GM18909 (cell line): Measurements from ENCODE around the gene KCNQ1.

Source experiments
- ATAC-seq: cut with Tn5 transposase; IDR thresholded peaks from one replicate; pipeline ENCODE4 v1.9.1; 2021; ENCODE audit warnings: mild to moderate bottlenecking; ENCODE audit not compliant: unreplicated experiment, poor library complexity

KCNQ1 gene

DNA sequence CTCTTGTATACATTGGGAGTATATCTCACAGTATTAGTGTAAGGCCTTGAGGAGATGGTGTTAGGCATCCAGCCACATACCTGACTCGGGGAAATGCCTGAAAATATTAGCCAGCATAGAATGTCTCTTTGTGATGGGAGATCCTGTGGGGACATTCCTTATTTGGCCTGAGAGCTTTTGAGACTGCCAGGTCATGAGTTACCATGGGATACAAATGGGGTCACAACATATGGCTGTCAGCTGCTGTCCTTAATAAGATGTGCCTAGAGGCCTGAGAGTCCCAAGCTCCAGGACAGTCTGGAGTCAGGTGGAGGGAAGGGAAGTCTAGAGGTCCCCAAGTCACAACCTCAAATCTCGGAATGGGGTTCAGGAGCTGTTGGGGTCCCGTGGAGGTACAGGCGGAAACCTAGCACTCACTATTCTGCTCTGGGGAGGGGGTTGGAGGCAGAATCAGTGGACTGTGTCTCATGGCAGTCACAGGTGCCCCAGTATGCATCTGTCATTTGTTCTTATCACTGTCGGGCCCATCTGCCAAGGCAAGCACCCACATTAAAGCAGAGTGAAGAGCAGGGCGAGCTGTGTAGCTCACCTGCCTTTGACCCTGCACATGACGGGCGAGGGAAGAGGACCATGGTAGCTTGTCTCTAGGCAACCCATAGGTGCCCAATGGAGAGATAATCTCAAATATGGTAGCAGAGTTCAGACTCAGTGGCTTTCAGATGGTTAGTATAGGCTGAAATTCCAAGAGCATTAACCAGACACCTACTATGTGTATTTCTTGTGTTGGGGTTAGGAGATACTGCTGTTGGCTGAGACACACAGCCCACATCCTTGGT, 225.0 kb downstream of the KCNQ1 start:
- ATAC-seq = no peak

DNA sequence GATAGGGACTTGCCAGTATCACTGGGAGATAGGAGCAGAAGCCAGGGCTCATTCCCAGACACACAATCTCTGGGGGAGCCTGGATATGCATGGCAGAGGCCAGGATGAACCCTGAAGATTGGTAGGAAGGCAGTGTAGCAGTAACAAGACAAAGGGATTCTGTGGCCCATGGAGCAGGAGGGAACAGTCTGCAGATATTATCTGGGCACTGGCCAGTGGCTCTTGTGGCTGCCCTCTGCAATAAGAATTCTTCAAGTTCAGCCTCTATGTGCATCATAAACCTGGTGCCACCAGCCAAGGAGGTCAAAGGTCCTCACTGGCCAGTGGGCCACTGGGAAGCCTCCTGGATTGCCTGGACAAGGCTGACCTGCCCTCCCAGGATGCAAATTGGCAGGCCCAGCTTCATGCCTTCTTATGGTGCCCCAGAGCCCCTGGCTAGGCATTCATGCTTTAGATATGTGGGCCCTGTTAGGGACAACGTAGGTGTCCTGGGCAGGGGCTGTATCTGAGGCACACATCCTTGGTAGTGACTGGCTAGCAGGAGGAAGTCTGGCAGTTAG, 225.8 kb downstream of the KCNQ1 start:
- no peak for ATAC-seq

DNA sequence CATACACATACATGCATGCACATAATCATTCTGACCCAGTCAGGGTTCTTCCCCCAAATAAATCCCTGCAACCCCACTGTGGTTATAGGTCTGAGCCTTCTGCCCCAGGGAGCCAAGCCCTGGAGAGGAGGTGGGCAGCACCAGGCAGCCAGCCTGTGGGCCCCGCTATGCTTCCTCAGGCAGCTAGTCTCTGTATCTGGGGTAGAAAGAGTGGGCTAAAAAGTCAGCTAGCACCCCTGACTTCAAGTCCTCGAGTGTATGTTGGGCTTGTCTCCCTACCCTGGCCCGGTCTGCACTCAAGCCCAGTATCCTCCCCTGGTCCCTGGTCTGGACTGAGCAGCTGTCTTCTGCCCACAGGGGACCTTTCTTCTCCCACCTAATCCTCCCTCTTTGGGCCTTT, 226.9 kb downstream of the KCNQ1 start:
- no peak for ATAC-seq

DNA sequence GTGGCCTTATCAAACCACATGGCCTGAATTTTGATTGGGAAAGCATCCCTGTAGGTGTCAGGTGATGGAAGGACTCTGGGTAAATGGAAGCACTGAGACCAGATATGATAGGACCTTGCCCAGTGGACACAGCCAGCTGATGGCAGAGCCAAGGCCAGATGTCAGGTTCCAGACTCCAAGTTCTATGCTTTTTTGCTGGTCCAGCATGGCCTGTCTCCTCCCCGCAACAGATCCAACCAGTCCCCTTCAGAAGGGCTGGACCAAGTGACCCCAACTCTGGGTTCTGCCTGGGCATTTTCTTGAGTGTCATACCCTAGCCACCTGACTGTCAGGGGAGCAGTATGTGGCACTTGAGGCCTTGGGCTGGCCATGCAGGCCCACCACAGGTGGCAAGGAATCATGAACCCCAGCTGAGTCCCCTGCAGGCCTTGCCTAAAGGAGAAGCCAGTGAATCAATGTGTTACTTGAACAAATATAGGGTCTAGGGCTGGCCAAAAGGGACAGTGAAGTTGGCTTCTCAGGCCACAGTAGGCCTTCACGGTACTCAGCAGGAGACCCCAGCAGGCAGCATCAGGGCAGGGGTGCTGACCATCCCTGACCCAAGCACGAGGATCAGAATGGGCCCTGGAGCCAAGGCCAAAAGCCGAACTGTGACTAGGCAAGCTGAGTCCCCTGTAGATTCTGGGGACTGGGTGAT, 227.9 kb downstream of the KCNQ1 start:
- no peak for ATAC-seq

DNA sequence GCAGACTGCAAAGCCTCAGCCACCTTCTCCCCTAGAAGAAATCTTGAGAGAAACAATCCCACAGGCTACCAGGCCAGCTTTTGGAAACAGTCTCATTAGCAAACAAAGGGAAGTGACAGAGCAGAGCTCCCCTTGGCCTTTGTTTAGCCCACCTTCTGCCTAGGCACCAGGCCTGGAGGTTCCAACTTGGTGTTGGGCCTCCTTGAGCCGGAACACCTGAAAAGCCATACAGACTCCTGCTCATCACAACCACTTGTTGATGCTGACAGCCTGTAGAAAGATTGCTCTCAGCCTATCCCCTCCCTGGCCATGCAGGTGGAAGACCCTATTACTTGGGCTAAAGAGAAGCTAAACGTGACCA, 228.4 kb downstream of the KCNQ1 start:
- no peak for ATAC-seq

DNA sequence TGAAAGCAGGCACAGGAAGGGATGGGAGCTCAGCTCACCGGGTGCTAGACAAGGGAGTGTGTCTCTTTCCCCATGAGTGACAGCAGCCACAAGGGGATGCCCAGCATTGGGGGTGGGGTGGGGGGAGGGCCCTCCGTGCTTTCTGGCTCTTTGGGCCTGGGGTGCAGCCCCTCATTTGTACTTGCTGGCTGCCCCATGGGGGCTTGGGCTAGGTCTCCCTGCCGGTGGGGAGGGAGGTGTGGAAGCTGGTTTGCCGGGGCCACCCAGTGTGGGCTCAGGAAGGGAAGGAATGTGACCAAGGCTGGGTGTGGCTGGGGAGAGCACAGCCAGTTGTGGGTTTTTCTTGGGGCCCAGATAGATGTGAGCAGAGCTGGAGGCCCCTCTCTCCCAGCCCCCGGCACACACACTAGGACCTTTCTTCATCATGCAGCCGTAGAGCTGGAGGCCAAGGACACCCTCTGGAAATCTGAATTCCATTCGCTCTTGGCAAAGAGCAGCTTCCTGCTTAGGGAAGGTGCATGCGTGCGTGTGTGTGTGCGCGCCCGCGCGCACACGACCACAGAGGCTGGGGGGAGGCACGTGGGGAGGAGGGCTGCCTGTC, 229.2 kb downstream of the KCNQ1 start:
- ATAC-seq = no peak

DNA sequence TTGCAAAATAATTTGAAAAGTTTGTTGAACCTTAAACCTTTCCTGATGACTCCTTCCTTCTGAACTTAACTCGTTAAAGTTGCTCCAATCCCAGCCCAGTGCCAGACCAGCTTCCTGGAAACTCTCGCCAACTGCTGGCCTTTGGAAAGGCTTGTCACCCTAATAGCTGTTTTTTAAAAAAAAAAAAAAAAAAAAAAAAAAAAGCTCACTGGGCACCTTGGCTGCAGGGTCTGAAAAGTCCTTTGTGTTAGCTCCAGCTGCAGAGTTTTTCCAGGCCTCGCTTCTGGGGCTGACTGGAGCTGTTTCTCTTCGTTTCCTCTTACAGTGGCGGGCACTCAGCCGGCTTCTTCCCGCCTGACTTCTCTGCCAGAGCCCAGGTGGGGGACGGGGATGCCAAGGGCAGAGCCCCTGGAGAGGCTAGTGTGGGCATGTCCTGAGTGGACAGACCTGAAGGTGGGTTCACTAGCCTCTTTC, 229.9 kb downstream of the KCNQ1 start:
- ATAC-seq = no peak

DNA sequence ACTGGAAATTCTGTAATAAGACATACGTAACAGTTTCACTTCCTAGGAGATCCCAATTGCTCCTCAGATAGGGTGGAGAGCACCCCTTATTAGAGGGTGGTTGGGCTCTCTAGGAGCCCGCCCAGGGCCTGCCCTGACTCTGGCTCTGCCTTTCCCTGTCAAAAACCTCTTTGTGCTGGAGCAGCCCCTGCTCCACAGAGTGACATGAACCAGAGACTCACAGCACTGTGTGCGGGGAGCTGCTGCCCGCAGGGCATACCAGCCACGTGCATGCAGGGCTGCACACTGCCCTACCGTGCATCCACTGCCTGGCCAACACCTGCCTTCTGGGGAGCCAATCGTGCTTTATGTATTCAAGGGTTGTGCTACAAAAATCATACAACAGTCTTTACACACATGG, 230.7 kb downstream of the KCNQ1 start:
- no peak for ATAC-seq

DNA sequence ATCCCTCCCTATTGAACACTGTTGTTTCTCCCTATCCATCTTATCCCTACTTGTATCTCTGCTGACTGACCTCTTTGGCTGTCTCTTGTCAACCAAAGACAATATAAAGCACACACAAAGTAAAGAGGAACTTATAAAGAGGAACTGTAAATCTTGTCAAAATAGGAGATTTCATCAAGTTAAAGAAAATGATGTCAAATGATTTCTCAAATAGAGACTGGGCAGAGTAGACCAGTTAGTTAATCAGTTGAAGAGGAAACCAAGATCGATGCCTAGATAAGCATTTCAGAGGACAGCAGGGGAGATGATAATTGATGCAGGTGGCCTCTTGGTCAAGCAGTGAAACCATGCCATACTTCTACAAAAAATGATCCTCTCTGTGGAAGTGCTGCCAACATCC, 232.3 kb downstream of the KCNQ1 start:
- ATAC-seq = no peak

DNA sequence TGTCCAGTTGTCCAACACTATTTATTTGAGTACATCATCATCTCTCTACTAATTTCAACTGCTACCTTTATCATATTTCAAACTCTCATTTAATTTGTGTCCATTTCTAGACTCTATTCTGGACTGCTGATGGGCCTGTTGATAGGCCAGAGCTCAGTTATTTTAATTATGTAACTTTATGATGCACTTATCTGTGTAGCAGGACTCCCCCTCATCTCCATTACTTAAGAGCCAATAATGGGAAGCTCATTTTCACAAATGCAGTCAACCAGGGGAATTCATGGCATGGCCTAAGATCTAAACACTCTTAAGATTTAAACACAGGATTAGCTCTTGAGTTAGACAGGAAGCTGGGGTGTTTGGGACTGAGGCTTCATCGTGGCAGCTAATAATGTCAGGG, 233.6 kb downstream of the KCNQ1 start:
- no peak for ATAC-seq

DNA sequence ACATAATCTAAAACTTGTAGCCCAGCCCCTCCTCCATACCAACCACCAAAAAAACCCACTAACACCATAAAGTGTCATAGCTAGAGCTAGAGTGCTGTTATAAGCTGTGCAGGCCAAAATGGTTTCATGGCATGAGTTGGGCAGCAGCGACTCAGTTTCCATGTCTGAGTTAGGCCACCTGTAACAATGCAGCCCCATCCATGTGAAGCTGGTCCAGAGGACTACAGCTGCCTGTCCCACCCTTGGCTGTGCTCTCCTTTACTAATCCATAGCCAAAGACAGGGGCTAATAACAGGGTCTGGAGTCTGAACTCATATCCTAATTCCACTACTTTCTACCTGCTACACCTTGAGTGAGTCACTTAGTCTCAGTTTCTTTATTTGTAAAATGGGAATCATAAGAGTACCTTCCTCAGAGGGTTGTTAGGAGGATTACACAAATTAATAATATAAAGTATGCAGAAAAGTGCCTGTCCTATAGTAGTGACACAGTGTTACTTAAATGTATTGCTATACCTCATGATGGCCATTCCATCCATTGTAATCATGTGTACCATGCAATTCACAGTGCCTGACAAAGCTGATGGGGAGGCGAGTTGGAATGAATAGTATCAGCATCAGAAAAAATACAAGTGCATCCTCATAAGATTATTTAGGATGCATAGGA, 234.3 kb downstream of the KCNQ1 start:
- ATAC-seq = no peak

DNA sequence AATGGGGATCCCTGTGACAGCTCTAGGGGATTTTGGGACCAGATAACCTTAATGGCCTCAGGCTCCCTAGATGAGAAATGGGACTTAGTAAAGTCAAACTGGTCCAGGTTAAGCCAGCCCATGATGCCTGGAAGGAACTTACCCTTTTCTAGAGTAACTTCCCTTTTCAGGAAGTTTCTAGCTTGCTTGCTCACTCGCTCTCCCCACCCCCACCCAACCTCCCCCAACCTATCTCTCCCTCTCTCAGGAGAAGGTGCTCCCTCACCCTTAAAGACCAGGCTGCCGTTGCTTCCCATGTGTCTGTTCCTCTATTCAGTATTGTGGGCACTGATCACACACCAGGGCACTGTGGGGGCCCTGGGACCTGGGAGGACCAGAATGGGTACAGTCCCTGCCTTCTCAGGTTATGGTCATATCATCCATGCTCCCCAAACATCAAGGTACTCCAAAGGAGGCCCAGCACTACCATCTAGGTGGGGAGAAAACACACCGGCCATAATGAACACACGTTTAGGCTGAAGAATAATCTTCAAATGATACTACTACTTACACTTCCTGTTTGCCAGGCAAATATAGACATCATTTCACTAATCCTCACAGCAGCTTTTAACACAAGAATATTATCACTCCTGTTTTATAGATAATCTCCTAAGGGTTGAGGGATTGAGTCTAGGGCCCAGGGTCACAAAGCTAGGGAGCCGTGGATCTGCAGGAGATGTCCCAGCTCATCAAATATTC, 236.8 kb downstream of the KCNQ1 start:
- ATAC-seq = no peak

DNA sequence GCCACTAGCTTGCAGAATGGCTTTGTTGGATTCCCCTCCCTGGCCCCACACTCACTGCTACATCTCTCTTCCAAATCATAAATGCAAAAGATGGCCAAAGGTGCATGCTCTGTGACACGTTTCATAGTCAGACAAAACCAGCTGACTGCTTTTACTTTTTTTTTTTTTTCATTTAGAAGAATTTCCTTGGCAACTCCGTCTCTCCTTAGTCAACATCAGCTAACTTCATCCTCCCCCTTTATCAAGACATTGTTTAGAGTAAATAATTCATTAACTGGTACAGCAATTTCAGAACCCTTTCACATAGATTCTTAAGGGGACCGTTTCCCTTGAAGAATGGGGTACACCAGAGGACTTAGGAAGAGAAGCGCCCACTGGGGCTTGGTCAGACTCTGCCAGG, 239.0 kb downstream of the KCNQ1 start:
- no peak for ATAC-seq

DNA sequence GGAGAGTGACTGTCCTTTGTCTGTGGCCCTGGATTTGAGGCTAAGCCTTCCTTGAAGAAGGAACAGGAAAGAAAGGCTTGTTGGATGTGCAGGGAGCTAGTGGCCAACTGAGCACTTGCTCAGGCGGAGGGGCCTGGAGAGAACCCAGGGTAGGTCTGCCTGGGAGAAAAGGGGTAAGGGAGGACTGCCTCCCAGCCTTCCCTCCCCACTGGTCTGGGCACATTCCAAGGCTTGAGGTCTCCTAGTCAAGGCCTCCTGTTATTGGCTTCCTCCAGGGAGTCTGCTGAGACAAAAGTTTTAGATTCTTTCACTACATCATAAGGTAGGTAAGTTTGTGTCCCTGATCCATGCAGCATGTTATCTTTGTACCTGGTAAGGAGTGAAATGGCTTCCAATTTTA, 239.8 kb downstream of the KCNQ1 start:
- no peak for ATAC-seq

DNA sequence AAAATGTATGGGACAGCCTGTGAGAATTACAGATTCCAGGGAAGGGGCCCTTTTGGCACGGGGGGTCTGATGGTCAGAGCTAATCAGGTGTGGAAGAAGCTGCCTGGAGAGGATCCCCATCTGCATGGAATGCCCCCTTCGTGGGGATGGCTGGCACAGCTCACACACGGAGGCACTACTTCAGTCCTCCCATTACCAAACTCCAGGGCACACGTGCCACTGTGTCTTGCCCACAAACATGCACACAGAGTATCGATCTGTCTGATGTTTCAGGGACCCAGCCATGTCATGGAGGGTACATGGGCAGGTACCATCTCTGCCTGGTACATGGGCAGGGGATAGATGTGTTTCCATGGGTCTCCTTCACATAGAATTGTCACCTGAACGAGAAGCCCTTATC, 240.2 kb downstream of the KCNQ1 start:
- ATAC-seq = no peak

DNA sequence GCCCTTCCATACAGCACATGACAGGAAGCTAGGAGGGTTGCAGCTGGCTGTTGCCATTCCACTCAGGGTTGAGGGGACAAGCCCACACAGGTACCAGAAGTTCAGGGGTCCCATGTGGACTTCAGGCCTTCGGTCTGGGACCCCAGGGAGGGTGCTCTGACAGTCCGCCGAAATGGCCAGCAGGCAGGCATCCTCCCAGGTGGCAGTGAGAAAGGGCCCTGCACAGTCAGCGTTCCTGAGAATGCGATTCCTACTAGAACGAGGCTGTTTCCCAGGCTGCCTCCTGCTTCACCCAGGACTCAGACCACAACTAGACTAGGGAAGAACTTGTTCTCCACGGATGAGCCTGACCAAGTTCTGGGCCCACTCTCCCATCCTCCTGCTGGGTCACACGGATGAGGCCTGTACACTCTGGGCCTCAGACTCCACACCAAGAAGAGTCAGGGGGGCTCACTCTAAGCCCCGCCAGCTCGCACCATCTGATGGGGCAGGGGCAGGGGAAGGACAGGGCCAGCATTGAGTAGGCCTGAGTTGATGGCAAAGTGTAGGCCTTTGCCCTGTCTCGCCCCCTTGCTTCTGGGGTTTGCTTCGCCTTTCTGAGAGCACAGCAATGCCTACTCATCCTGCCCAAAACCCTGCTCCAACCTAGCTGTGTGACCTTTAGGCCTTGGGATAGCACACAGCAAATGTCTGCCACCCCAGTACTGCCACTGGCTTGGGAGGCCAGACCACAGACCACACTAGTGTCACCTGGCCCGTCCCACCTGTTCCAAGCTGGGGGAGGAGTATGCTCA, 241.0 kb downstream of the KCNQ1 start:
- no peak for ATAC-seq

DNA sequence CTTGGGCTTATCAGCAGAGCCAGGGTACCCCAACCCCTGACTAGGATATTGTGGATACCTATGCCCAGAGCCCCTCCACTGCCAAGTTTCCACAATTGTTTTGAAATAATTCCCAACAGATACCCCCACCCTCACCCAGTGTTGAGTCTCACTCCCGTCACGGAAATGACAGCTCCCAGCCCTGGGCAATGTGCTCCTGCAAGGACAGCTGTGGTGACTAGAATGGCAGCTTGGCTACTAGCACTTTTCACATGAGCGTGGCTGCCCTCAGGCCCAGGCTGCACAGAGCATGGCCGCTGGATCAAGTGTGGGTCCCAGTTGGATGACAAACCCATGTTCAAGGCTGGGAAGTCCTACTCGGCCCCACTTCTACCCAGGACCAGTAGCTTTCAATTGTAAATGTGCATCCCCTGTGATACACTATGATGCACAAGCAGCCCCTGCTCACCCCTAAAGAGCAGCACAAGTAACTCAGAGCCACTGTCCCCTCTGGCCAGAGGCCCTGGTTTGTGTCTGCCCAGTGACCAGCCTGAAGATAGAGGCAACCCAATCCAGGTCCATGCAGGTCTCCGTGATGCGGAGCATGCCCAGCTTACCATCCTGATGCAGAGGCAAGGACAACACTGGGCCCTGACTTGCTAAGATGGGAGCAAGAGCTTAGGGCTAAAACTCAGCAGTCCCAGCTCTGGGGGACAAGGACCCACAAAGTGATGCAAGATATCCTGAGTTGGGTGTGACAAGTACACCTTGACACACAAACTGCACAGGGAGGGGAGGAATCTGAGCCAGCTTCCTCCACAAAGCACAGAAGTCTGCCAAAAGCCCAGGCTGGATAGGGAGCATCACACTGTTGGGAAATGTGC, 241.8 kb downstream of the KCNQ1 start:
- ATAC-seq = no peak

DNA sequence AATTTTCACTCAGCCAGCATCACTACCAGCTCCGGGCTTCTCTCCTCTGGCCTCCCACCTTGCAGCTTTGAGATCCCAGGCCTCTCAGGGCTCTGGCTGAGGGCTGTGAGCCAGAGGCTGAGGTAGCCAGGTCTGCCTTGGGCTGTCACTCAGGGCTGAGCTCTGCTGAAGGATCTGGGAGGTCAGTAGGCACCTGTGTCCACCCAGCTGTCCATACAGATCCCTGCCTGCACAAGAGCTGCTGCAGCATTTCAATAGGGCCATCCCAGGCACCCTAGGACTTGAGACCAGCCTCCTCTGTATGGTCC, 242.4 kb downstream of the KCNQ1 start:
- no peak for ATAC-seq
